Breast epithelium (tissue), 3 donors: ENCODE data around the gene MRGPRG.

Experiments used
- POLR2A ChIP-seq: fragments of 450-650 bp; IDR thresholded peaks from one replicate; pipeline ENCODE4 v1.6.1; 2016; ENCODE audit warnings: antibody characterized with exemption, mild to moderate bottlenecking, moderate library complexity
- TF ChIP-seq, protein P1 (sequence below), 3 donors: fragments of 450-650 bp; IDR thresholded peaks; one replicate each; pipeline ENCODE4 v1.5.1; 2016 to 2017; ENCODE audit warnings: antibody characterized with exemption in 3 of 3, mild to moderate bottlenecking in 3 of 3, moderate library complexity in 3 of 3

GRCh38 chr11:3202759-3203158 lies 15.9 kb downstream of the MRGPRG start:
- TF ChIP-seq, protein P1, sequence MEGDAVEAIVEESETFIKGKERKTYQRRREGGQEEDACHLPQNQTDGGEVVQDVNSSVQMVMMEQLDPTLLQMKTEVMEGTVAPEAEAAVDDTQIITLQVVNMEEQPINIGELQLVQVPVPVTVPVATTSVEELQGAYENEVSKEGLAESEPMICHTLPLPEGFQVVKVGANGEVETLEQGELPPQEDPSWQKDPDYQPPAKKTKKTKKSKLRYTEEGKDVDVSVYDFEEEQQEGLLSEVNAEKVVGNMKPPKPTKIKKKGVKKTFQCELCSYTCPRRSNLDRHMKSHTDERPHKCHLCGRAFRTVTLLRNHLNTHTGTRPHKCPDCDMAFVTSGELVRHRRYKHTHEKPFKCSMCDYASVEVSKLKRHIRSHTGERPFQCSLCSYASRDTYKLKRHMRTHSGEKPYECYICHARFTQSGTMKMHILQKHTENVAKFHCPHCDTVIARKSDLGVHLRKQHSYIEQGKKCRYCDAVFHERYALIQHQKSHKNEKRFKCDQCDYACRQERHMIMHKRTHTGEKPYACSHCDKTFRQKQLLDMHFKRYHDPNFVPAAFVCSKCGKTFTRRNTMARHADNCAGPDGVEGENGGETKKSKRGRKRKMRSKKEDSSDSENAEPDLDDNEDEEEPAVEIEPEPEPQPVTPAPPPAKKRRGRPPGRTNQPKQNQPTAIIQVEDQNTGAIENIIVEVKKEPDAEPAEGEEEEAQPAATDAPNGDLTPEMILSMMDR (IDR thresholded peaks at IDR 0.05) = no peak
- TF ChIP-seq POLR2A = no peak
